Inferior parietal cortex (tissue), 1 donor: ENCODE data around the gene RCAN1.
A peak's percentile ranks its signal among the peaks of the same experiment; 100 is the strongest.

Experiments used
- DNase-seq: peaks from one replicate; pipeline ENCODE4 v3.0.0-alpha.2; 2016; ENCODE audit errors: extremely low spot score

The RCAN1 gene

GRCh38 chr21:34543017-34543416, 71.9 kb downstream of the RCAN1 start:
- DNase-seq, result no peak

- no peak for DNase-seq
Observed at GRCh38 chr21:34540206-34540605, 74.7 kb downstream of the RCAN1 start.

- no peak for DNase-seq
Observed at GRCh38 chr21:34537838-34538237, 77.1 kb downstream of the RCAN1 start.

- no peak for DNase-seq
Observed at GRCh38 chr21:34536820-34537219, 78.1 kb downstream of the RCAN1 start.

- DNase-seq, result no peak
Observed at GRCh38 chr21:34536311-34536710, 78.6 kb downstream of the RCAN1 start.

- no peak for DNase-seq
Observed at GRCh38 chr21:34535886-34536285, 79.0 kb downstream of the RCAN1 start.

- DNase-seq, result peak; percentile 60
Observed at GRCh38 chr21:34534522-34534921, 80.4 kb downstream of the RCAN1 start.

GRCh38 chr21:34533938-34534337, 81.0 kb downstream of the RCAN1 start:
- DNase-seq, result no peak

- no peak for DNase-seq
Observed at GRCh38 chr21:34531399-34531798, 83.5 kb downstream of the RCAN1 start.

- DNase-seq, result no peak
Observed at GRCh38 chr21:34530261-34530660, 84.7 kb downstream of the RCAN1 start.

GRCh38 chr21:34528131-34528561, 86.8 kb downstream of the RCAN1 start:
- DNase-seq, result no peak

- peak; percentile 61 for DNase-seq
Observed at GRCh38 chr21:34526618-34527290, 88.2 kb downstream of the RCAN1 start.

GRCh38 chr21:34526241-34526617, 88.7 kb downstream of the RCAN1 start:
- DNase-seq, result no peak

- no peak for DNase-seq
Observed at GRCh38 chr21:34524646-34525601, 90.0 kb downstream of the RCAN1 start.

- DNase-seq, result no peak
Observed at GRCh38 chr21:34523019-34523555, 91.8 kb downstream of the RCAN1 start.

- DNase-seq, result no peak
Observed at GRCh38 chr21:34522284-34522683, 92.6 kb downstream of the RCAN1 start.

- no peak for DNase-seq
Observed at GRCh38 chr21:34521561-34521960, 93.4 kb downstream of the RCAN1 start.

- DNase-seq, result no peak
Observed at GRCh38 chr21:34520764-34521508, 94.0 kb downstream of the RCAN1 start.

GRCh38 chr21:34520281-34520680, 94.6 kb downstream of the RCAN1 start:
- DNase-seq, result no peak

GRCh38 chr21:34519694-34520093, 95.2 kb downstream of the RCAN1 start:
- no peak for DNase-seq

- no peak for DNase-seq
Observed at GRCh38 chr21:34519016-34519415, 95.9 kb downstream of the RCAN1 start.

- DNase-seq, result no peak
Observed at GRCh38 chr21:34518301-34518700, 96.6 kb downstream of the RCAN1 start.
